Suprapubic skin (tissue), 4 donors: ENCODE measurements around the gene ZNF385A.

Experiments
- POLR2A ChIP-seq, 2 donors: fragments of 450-650 bp; IDR thresholded peaks; one replicate each; pipeline ENCODE4 v1.6.1; 2017; ENCODE audit warnings: antibody characterized with exemption in 2 of 2, mild to moderate bottlenecking in 2 of 2, moderate library complexity in 2 of 2
- POLR2AphosphoS5 ChIP-seq, 3 donors: sonication (generic); formaldehyde crosslinking; IDR thresholded peaks; one replicate each; pipeline ENCODE4 v1.6.1; 2017; ENCODE audit warnings: antibody characterized with exemption in 3 of 3
- TF ChIP-seq, protein P1 (sequence below), 2 donors: fragments of 200-600 bp in 1 of 2; fragments of 450-650 bp in 1 of 2; sonication (generic) in 1 of 2; IDR thresholded peaks; one replicate each; pipeline ENCODE4 v1.5.1; 2016 to 2019; ENCODE audit warnings: antibody characterized with exemption in 2 of 2, mild to moderate bottlenecking in 1 of 2, moderate library complexity in 1 of 2

- TF ChIP-seq, protein P1, sequence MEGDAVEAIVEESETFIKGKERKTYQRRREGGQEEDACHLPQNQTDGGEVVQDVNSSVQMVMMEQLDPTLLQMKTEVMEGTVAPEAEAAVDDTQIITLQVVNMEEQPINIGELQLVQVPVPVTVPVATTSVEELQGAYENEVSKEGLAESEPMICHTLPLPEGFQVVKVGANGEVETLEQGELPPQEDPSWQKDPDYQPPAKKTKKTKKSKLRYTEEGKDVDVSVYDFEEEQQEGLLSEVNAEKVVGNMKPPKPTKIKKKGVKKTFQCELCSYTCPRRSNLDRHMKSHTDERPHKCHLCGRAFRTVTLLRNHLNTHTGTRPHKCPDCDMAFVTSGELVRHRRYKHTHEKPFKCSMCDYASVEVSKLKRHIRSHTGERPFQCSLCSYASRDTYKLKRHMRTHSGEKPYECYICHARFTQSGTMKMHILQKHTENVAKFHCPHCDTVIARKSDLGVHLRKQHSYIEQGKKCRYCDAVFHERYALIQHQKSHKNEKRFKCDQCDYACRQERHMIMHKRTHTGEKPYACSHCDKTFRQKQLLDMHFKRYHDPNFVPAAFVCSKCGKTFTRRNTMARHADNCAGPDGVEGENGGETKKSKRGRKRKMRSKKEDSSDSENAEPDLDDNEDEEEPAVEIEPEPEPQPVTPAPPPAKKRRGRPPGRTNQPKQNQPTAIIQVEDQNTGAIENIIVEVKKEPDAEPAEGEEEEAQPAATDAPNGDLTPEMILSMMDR (IDR thresholded peaks at IDR 0.05) = no peak
- TF ChIP-seq POLR2AphosphoS5 (IDR thresholded peaks at IDR 0.05) (no peak), POLR2A (IDR thresholded peaks at IDR 0.05) (no peak)
Observed at GRCh38 chr12:54421175-54421878, 36.8 kb upstream of the ZNF385A start.
